GM13976 (cell line): Measurements from ENCODE around the gene ZNF573.
"Not testable (repeated sequence)": the region's sequence is repeated elsewhere in the genome, so short reads cannot be mapped to it uniquely, and the experiment has no call there.

Source experiments
- DNase-seq: peaks from one replicate; pipeline ENCODE4 v3.0.0; 2012; ENCODE audit warnings: low spot score
- CTCF ChIP-seq: IDR thresholded peaks from 2 replicates; pipeline ENCODE4 v1.5.1; 2012; ENCODE audit warnings: borderline replicate concordance, mild to moderate bottlenecking; ENCODE audit not compliant: insufficient read depth; ENCODE audit errors: extremely low read depth, missing control alignments, control extremely low read depth
- in situ Hi-C: fragments of 300-500 bp; cut with MboI; formaldehyde crosslinking; loops from one replicate; pipeline ENCODE4 v1.12.0; 2022; ENCODE audit warnings: low sequenced_read_pairs, mixed read lengths, inconsistent platforms; ENCODE audit not compliant: unreplicated experiment

Gene ZNF573

GRCh38 chr19:37790244-37790925 is 11.0 kb upstream of the ZNF573 start:
- in situ Hi-C loops: no loop called here

GRCh38 chr19:37778613-37779126 is 716 bp downstream of the ZNF573 start:
- DNase-seq: no peak
- in situ Hi-C loops: no loop called here
- no peak for TF ChIP-seq CTCF

More at GRCh38 chr19:37790244-37790925, 11.0 kb upstream of the ZNF573 start:
- TF ChIP-seq CTCF: no peak
- no peak for DNase-seq

- TF ChIP-seq CTCF: no peak
- DNase-seq: no peak
- in situ Hi-C loops: no loop called here
These were observed 8.4 kb downstream of the ZNF573 start for GRCh38 chr19:37770985-37771384.

- DNase-seq: no peak
- TF ChIP-seq CTCF: no peak
- in situ Hi-C loops: no loop called here
These were observed 15.9 kb downstream of the ZNF573 start for GRCh38 chr19:37763488-37763887.

GRCh38 chr19:37757683-37758082 is 21.7 kb downstream of the ZNF573 start:
- DNase-seq, in situ Hi-C loops: not testable (repeated sequence)

- no peak for TF ChIP-seq CTCF
- no peak for DNase-seq
- in situ Hi-C loops: no loop called here
These were observed 41.0 kb downstream of the ZNF573 start for GRCh38 chr19:37738371-37738770.

GRCh38 chr19:37725181-37725580 is 54.2 kb downstream of the ZNF573 start:
- no peak for TF ChIP-seq CTCF
- in situ Hi-C loops: no loop called here
- no peak for DNase-seq
